Germinal center (tissue), 1 donor: ENCODE measurements around the gene RBM20.
"Not testable (repeated sequence)": the region's sequence is repeated elsewhere in the genome, so short reads cannot be mapped to it uniquely, and the experiment has no call there.

Experiments
- DNase-seq: peaks from one replicate; pipeline ENCODE4 v3.0.0; 2012; ENCODE audit warnings: mixed read lengths, low spot score

The RBM20 gene

GRCh38 chr10:110648692-110649346 lies 4.7 kb downstream of the RBM20 start:
- DNase-seq, result no peak

- DNase-seq, result no peak
Observed at GRCh38 chr10:110649347-110650264, 5.5 kb downstream of the RBM20 start.

GRCh38 chr10:110650265-110650668 lies 6.1 kb downstream of the RBM20 start:
- no peak for DNase-seq

- no peak for DNase-seq
Observed at GRCh38 chr10:110651044-110651958, 7.2 kb downstream of the RBM20 start.

GRCh38 chr10:110652475-110653118 lies 8.5 kb downstream of the RBM20 start:
- DNase-seq, result no peak

GRCh38 chr10:110655320-110655719 lies 11.2 kb downstream of the RBM20 start:
- DNase-seq, result no peak

GRCh38 chr10:110656612-110657011 lies 12.5 kb downstream of the RBM20 start:
- DNase-seq, result no peak

GRCh38 chr10:110657973-110658691 lies 14.0 kb downstream of the RBM20 start:
- no peak for DNase-seq

- no peak for DNase-seq
Observed at GRCh38 chr10:110659558-110659957, 15.4 kb downstream of the RBM20 start.

GRCh38 chr10:110660289-110660688 lies 16.2 kb downstream of the RBM20 start:
- DNase-seq, result not testable (repeated sequence)

GRCh38 chr10:110661292-110661691 lies 17.2 kb downstream of the RBM20 start:
- DNase-seq, result no peak

- DNase-seq, result no peak
Observed at GRCh38 chr10:110664483-110665420, 20.6 kb downstream of the RBM20 start.

GRCh38 chr10:110666259-110666658 lies 22.1 kb downstream of the RBM20 start:
- DNase-seq, result not testable (repeated sequence)

- DNase-seq, result no peak
Observed at GRCh38 chr10:110666673-110667072, 22.5 kb downstream of the RBM20 start.

GRCh38 chr10:110667620-110668343 lies 23.6 kb downstream of the RBM20 start:
- DNase-seq, result no peak

- no peak for DNase-seq
Observed at GRCh38 chr10:110668443-110668842, 24.3 kb downstream of the RBM20 start.

- no peak for DNase-seq
Observed at GRCh38 chr10:110670335-110670734, 26.2 kb downstream of the RBM20 start.

GRCh38 chr10:110671788-110672579 lies 27.8 kb downstream of the RBM20 start:
- peak; percentile 77 for DNase-seq
